HUDEP-2 (cell line): ENCODE data around the gene PLEKHA7.

Experiments
- DNase-seq, 76 experiments: peaks; one replicate each; lab custom pipeline; 2025; ENCODE audit not compliant: unreplicated experiment in 76 of 76; lab: John Stamatoyannopoulos, UW

PLEKHA7 gene

GRCh38 chr11:16781936-16782919 lies 232.0 kb downstream of the PLEKHA7 start:
- DNase-seq = no peak

- DNase-seq = no peak
Observed at GRCh38 chr11:16780698-16781550, 233.3 kb downstream of the PLEKHA7 start.

- DNase-seq = no peak
Observed at GRCh38 chr11:16780146-16780545, 234.1 kb downstream of the PLEKHA7 start.

- peak in 35 of 76 experiments; percentile 1 to 63 (median 15) for DNase-seq
Observed at GRCh38 chr11:16779436-16779835, 234.8 kb downstream of the PLEKHA7 start.

DNA sequence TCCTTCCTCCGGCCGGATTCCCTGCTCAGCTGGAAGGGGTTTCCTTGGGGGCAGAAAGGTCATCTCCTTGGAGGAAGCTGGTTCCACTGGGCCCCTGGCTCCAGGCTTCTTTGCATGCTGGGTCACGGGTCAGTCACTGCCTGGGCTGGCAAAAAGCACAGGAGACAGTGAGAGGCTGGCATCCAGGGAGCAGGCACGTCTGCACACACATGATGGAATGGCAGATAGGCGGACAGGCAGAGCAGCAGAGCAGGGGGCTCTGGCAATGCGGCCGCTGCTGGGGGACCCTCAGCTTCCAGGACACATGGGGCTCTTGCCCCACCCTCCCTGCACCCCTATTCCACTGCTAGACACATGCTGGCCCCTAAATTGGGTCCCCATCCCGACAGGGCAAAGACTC lies 235.3 kb downstream of the PLEKHA7 start:
- DNase-seq = no peak

DNA sequence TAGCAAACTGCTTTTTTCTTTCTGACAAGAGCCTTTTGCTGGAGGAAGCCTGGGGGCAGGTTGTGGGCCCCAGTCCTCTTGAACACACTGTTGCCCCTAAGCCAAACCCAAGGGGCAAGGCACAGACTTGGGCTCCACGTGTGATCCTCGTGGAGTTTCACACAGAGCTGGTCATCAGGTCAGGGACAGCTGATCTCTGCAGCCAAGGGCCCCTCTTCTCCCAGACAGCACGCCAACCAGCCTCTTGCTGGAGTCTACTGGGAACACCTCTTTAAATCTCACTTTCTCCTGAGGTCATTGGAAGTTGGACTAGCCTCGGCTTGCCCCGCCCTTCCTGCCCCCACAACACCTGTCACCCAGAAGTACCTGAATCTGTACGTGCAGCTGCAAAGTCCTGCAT lies 235.9 kb downstream of the PLEKHA7 start:
- DNase-seq = no peak

- no peak for DNase-seq
Observed at GRCh38 chr11:16777613-16777975, 236.6 kb downstream of the PLEKHA7 start.

- no peak for DNase-seq
Observed at GRCh38 chr11:16776711-16777612, 237.3 kb downstream of the PLEKHA7 start.

GRCh38 chr11:16775614-16776283 lies 238.5 kb downstream of the PLEKHA7 start:
- no peak for DNase-seq

DNA sequence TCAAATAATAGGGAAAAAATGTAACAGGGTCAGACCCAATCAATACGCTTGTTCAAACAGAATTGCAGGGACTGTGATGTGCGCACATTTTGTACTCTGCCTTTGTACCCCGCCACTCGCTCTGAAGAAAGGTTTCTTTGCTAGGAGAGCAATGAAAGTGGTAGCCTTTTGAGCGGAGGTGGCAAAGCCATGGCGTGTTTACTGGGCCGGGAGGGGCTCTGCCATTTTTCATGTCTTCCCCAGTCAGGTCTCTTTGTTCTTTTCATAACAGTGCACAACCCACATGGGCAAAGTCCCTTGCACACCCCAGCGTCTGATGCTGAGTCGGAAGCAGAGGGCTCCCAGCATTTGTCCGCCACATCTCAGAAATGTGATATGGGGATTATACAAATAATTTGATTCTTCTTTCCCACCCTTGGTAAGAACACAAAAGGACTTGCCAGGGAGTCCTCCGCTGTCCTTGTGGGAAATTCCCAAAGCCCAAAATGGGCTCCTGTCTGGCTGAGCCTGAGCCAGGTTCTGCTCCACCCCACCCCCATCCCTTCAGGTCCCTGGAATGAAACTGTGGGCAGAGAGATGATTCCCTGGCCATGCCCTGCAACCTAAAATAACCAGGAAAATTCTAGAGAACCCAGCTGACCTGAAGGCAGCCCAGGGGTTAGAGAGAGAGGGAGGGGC lies 239.1 kb downstream of the PLEKHA7 start:
- DNase-seq = no peak

DNA sequence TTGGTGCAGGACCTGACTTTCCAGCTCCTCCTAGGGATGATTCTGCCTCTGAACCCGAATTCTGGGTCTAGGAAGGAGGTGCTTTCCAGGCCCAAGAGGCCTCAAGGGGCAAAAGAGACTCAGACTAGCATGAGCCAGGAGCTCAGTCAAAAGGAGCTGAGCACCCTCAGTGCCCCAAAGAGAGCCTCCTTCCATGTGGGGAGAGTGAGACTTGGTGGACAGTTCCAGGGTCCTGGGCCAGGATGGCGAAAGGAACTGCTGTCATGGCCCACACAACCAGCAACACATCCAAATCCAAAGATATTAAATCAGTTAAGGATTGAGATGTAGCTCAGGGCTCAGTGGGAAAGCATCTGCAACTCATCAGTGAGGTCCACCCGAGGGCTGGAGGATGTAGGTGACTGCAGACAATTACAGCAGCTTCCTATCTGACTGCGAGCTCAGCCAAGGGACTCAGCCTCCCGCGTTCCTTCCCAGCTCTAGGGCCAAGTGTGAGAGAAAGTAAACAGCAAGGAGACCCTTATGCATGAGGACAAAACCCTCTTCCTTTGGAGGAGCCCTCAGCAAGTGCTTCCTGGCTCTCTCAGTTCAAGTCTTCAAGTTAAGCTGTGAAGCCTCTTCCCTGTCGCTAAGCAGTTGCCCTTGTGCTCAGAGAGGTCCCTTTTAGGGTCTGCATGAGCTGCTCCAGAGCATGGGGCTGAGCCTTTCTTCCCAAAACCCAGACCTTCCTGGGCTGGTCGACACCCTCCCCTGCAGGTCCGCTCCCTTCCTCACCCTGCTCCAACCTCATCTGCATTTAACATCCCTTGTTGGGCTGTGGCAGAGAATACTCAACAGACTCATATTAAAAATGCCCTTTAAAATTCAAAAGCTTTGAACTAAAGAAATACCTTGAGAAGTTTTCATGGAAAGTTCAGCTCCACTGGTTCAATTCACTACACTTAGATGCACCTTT lies 240.0 kb downstream of the PLEKHA7 start:
- DNase-seq = no peak

- no peak for DNase-seq
Observed at GRCh38 chr11:16772141-16772512, 242.1 kb downstream of the PLEKHA7 start.

- no peak for DNase-seq
Observed at GRCh38 chr11:16771350-16772140, 242.7 kb downstream of the PLEKHA7 start.

DNA sequence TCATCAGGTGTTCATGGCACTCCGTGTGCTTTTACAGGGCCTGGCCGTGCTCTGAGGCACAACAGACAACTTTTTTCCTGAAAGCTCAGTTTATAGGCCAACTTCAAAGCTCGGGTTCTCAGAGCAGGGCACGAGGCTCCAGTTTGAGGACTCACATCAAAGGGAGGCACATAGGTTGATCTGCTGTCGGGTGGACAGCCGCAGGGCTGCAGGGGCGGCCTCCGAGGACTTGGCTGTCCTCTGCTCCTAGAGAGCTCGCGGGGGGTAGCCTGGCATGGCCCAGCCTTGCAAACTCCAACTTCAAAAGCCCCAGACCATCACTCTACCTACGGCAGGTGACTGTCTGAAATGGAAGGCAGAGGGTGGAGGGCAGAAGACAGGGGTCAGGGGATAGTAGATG lies 244.2 kb downstream of the PLEKHA7 start:
- DNase-seq = no peak

- DNase-seq = no peak
Observed at GRCh38 chr11:16769386-16769785, 244.8 kb downstream of the PLEKHA7 start.

DNA sequence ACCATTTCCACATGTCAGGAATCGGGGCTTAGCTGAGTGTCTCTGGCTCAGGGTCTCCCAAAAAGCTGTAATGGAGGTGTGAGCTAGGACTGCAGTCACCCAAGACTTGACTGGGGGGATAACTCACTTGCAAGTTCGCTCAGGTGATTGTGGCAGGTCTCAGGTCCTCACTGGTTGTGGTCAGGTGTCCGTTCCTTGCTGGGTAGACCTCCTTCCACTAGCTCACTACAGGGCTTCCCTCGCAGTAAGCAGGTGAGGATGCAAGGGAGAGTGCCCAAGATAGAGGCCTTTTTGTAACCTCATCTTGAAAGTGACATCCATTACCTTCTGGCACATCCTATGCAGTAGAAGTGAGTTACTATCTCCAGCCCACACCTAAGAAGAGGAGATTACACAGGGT lies 246.3 kb downstream of the PLEKHA7 start:
- DNase-seq = no peak

DNA sequence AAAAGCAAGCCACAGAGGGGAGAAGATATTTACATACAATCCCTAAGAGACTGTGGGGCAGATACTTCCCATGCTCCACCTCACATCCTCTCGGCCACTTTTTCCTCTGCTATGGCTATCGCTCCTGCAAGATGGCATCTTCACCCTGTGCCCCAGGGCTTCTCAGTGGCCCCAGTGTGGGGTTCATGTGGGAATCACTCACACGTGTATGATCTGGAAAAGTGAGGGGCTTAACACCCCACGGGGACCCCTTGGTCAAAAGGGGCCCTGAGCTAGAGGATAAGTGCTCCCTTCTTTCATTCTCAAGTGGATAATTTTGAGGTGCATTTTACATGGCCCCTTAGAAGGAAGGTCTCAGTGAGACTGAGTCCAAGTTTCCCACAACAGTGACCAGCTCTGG lies 247.1 kb downstream of the PLEKHA7 start:
- no peak for DNase-seq

DNA sequence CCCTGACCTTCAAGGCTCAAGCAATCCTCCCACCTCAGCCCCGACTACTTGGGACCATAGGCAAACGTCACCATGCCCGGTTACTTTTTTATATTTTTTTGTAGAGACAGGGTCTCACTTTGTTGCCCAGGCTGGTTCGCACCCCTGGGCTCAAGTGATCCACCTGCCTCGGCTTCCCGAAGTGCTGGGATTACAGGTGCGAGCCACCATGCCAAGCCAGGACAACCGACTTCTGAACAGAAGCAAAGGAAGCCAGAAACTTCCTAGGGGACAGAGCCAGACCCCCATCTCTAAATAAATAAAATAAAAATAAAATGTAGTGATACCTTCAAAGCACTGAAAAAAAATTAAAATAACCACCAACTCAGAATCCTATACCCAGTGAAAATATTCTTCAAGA lies 249.3 kb downstream of the PLEKHA7 start:
- no peak for DNase-seq
